NCI-H526 treated with DMSO at 0.1 percent for 48 hours (cell line): ENCODE results near the gene MT4.
"Not testable (repeated sequence)": the region's sequence is repeated elsewhere in the genome, so short reads cannot be mapped to it uniquely, and the experiment has no call there.

Experiments used
- DNase-seq: peaks from one replicate; lab custom pipeline; 2025; lab: John Stamatoyannopoulos, UW

Gene MT4

GRCh38 chr16:56559109-56559508, 5.8 kb upstream of the MT4 start:
- no peak for DNase-seq

- no peak for DNase-seq
Observed at GRCh38 chr16:56560447-56560846, 4.4 kb upstream of the MT4 start.

- DNase-seq, result no peak
Observed at GRCh38 chr16:56561126-56561525, 3.7 kb upstream of the MT4 start.

- DNase-seq, result no peak
Observed at GRCh38 chr16:56569971-56570370, 5.1 kb downstream of the MT4 start.

GRCh38 chr16:56571525-56571924, 6.7 kb downstream of the MT4 start:
- no peak for DNase-seq

GRCh38 chr16:56574625-56575024, 9.8 kb downstream of the MT4 start:
- DNase-seq, result no peak

GRCh38 chr16:56576585-56577299, 11.9 kb downstream of the MT4 start:
- DNase-seq, result peak; percentile 36

GRCh38 chr16:56577300-56577625, 12.4 kb downstream of the MT4 start:
- no peak for DNase-seq

GRCh38 chr16:56580391-56581048, 15.6 kb downstream of the MT4 start:
- no peak for DNase-seq

- DNase-seq, result not testable (repeated sequence)
Observed at GRCh38 chr16:56582911-56583310, 18.0 kb downstream of the MT4 start.

- no peak for DNase-seq
Observed at GRCh38 chr16:56583351-56584168, 18.7 kb downstream of the MT4 start.

- DNase-seq, result no peak
Observed at GRCh38 chr16:56584276-56584675, 19.4 kb downstream of the MT4 start.

- no peak for DNase-seq
Observed at GRCh38 chr16:56588781-56589140, 23.9 kb downstream of the MT4 start.

GRCh38 chr16:56589141-56590039, 24.5 kb downstream of the MT4 start, which contains the start of gene MT3:
Gene MT3 (plus strand): TSS chr16:56589528. CDS start chr16:56589591, 63 bp downstream.
- DNase-seq, result peak; percentile 12

GRCh38 chr16:56591377-56592060, 26.6 kb downstream of the MT4 start:
- DNase-seq, result no peak

- no peak for DNase-seq
Observed at GRCh38 chr16:56593573-56594291, 28.9 kb downstream of the MT4 start.

GRCh38 chr16:56594292-56594619, 29.4 kb downstream of the MT4 start:
- DNase-seq, result no peak

- DNase-seq, result no peak
Observed at GRCh38 chr16:56600398-56600999, 35.6 kb downstream of the MT4 start.

- no peak for DNase-seq
Observed at GRCh38 chr16:56601325-56601724, 36.5 kb downstream of the MT4 start.

GRCh38 chr16:56603589-56603988, 38.7 kb downstream of the MT4 start:
- DNase-seq, result peak; percentile 10
